A375 (cell line): ENCODE results near the gene CD2AP. TPM values are rescaled to one million over a fixed set of nuclear protein-coding genes. Genes with fewer than 3 reads are reported as not detected.

Source experiments
- small RNA-seq: library from RNA; depleted of rRNA; stranded (forward); fragments of <200 nt; gene quantifications from one replicate; pipeline ENCODE3, GENCODE V24; 2014
- total RNA-seq: library from RNA; depleted of rRNA; stranded (reverse); fragments of >200 nt; shearing (Covaris generic); gene quantifications from 2 replicates; pipeline ENCODE4 v1.2.3, GENCODE V29; 2014; rRNA removed

CD2AP gene, protein sequence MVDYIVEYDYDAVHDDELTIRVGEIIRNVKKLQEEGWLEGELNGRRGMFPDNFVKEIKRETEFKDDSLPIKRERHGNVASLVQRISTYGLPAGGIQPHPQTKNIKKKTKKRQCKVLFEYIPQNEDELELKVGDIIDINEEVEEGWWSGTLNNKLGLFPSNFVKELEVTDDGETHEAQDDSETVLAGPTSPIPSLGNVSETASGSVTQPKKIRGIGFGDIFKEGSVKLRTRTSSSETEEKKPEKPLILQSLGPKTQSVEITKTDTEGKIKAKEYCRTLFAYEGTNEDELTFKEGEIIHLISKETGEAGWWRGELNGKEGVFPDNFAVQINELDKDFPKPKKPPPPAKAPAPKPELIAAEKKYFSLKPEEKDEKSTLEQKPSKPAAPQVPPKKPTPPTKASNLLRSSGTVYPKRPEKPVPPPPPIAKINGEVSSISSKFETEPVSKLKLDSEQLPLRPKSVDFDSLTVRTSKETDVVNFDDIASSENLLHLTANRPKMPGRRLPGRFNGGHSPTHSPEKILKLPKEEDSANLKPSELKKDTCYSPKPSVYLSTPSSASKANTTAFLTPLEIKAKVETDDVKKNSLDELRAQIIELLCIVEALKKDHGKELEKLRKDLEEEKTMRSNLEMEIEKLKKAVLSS
- total RNA-seq = 8.3 and 9.3 TPM in 2 replicates

DNA sequence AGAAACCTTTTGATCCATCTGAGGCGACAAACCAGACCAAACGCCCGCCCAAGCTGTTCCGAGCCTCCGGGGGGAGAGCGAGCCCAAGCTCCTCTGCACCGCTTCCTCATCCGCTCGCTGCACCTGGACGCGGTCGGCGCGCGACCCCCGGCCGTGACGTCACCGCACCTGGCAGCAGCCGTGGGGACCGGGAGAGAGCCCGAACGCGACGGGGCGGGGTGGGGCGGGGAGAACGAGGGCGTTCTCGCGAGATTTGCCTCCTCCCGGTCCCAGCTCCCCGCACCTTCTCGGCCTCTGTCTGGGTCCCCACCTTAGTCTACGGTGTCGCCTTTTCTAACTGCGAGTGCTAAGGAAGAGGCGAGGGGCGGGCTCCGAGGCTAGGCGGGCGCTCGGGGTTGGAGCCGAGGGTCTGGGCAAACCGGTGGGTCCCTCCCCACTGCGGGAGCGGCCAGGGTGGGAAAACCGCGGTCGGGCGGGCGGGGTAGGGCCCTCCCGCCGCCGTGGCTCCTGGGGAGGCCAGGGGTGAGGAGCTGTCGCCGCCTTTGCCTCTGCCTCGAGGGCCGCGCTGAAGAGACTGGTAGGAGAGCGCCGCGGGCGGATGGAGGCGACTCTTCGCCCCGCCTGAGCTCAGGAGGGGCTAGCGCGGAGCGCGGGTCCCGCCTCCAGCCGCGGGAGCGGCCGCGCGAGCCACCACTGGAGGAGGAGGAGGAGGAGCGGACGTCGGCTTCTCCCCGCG, at the start of gene CD2AP:
TSS of gene CD2AP (plus strand) at position 293 of the 736 bp plus-strand sequence. CDS start 456 bp downstream, outside the sequence.

Small RNA genes within 50 kb of the gene (small RNA-seq; reads per million reads assigned to genes)
- gene RF00019 = not detected

Other genes starting within 250 kb of the CD2AP start
- gene TNFRSF21, start 167.9 kb upstream of the CD2AP start, total RNA-seq = 37.3 and 37.5 TPM in 2 replicates
- gene ADGRF4, start 220.8 kb downstream of the CD2AP start, total RNA-seq = not detected in 2 replicates